Peyer's patch (tissue), 4 donors: Measurements from ENCODE around the gene SKA3.

Source experiments
- CTCF ChIP-seq, 6 experiments: fragments of 450-650 bp in 4 of 6; fragments of 200-600 bp in 2 of 6; sonication (generic) in 1 of 6; IDR thresholded peaks; one replicate each; pipeline ENCODE4 v1.5.1; 2017 to 2019; ENCODE audit warnings: antibody characterized with exemption in 6 of 6, mild to moderate bottlenecking in 3 of 6, moderate library complexity in 1 of 6
- POLR2A ChIP-seq, 2 donors: fragments of 450-650 bp; IDR thresholded peaks; one replicate each; pipeline ENCODE4 v1.5.1; 2017; ENCODE audit warnings: antibody characterized with exemption in 2 of 2, mild to moderate bottlenecking in 2 of 2, moderate library complexity in 2 of 2

GRCh38 chr13:21181671-21182070 lies 5.3 kb upstream of the SKA3 start:
- no peak for TF ChIP-seq CTCF (IDR thresholded peaks at IDR 0.05)
- no peak for TF ChIP-seq POLR2A (IDR thresholded peaks at IDR 0.05)
